Measurements from ENCODE around the gene RIMKLB. TPM values are rescaled to one million over a fixed set of nuclear protein-coding genes. Genes with fewer than 3 reads are reported as not detected.
"Not testable (repeated sequence)": the region's sequence is repeated elsewhere in the genome, so short reads cannot be mapped to it uniquely, and the experiment has no call there.

RIMKLB gene
- polyA plus RNA-seq, 3 donors = 1.0 to 6.6 (median 1.2) TPM

DNA sequence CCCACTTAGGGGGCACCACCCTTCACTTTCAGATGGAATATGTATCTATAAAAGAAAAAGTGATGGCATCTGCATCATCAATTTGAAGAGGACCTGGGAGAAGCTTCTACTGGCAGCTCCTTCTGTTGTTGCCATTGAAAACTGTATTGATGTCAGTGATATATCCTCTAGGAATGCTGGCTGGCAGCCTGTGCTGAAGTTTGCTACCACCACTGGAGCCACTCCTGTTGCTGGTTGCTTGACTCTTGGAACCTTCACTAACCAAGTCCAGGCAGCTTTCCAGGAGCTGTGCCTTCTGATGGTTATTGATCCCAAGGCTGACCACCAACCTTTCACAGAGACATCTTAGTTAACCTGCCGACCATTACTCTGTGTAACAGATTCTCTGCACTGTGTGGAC is 44.7 kb downstream of the RIMKLB start:
- Histone ChIP-seq H3K4me1 (ENCODE audit: control insufficient read depth in 1 of 2, insufficient read depth in 2 of 2, low read length in 2 of 2) (no peaks in the 10 kb centered on the region), H3K4me2 (replicated peaks; ENCODE audit: extremely low read depth, low read length, poor library complexity, severe bottlenecking) (no peak overlapping the region), H3K79me2 (ENCODE audit: insufficient read depth, low read length) (no peaks in the 10 kb centered on the region), H2AFZ (ENCODE audit: insufficient read depth, low read depth, low read length, poor library complexity, severe bottlenecking) (no peak overlapping the region), H3K27ac (ENCODE audit: low read depth in 1 of 2, low read length in 2 of 2) (no peak overlapping the region), H4K20me1 (ENCODE audit: insufficient read depth, low read length) (no peaks in the 10 kb centered on the region), H3K27me3 (ENCODE audit: control insufficient read depth in 2 of 2, insufficient read depth in 2 of 2, low read length in 2 of 2) (no peaks in the 10 kb centered on the region), H3K9ac (ENCODE audit: insufficient read depth, low read length, poor library complexity, severe bottlenecking) (no peak overlapping the region), H3K9me3 (replicated peaks in 1 of 2; ENCODE audit: control insufficient read depth in 1 of 2, insufficient read depth in 1 of 2, low read length in 2 of 2) (no peaks in the 10 kb centered on the region), H3K4me3 (replicated peaks in 1 of 3; ENCODE audit: low read depth in 2 of 3, low read length in 3 of 3) (no peak overlapping the region), H3K36me3 (replicated peaks in 1 of 2; ENCODE audit: control insufficient read depth in 1 of 2, insufficient read depth in 2 of 2, low read length in 2 of 2) (no peaks in the 10 kb centered on the region)
- Mint-ChIP-seq H3K4me3 (no peak overlapping the region), H3K27ac (peak overlapping the region in 1 of 7 donors; percentile 35), H3K27me3 (ENCODE audit: low read depth in 3 of 3) (no peaks in the 10 kb centered on the region), H3K36me3 (peaks cover 2 to 5% of the 10 kb centered on the region in 2 donors), H3K9me3 (no peaks in the 10 kb centered on the region), H3K4me1 (no peaks in the 10 kb centered on the region)
- 100% methylated on average over 1 of the region's 1 CpG for WGBS (ENCODE audit: insufficient coverage)
- intact Hi-C loops (cut with micrococcal nuclease) = no loop called here
- TF ChIP-seq CTCF (IDR thresholded peaks at IDR 0.05) = no peak
- DNase-seq = no peak

GRCh38 chr12:8743121-8743520 is 45.3 kb downstream of the RIMKLB start:
- intact Hi-C loops (cut with micrococcal nuclease); DNase-seq; H3K4me1 ChIP-seq (ENCODE audit: control insufficient read depth in 1 of 2, insufficient read depth in 2 of 2, low read length in 2 of 2); H3K4me1 Mint-ChIP-seq; H4K20me1 ChIP-seq (ENCODE audit: insufficient read depth, low read length); H3K79me2 ChIP-seq (ENCODE audit: insufficient read depth, low read length); H3K9ac ChIP-seq (ENCODE audit: insufficient read depth, low read length, poor library complexity, severe bottlenecking); H3K27ac ChIP-seq (ENCODE audit: low read depth in 1 of 2, low read length in 2 of 2); H3K9me3 ChIP-seq (replicated peaks in 1 of 2; ENCODE audit: control insufficient read depth in 1 of 2, insufficient read depth in 1 of 2, low read length in 2 of 2); H3K27ac Mint-ChIP-seq; H3K9me3 Mint-ChIP-seq; H3K27me3 ChIP-seq (ENCODE audit: control insufficient read depth in 2 of 2, insufficient read depth in 2 of 2, low read length in 2 of 2); H3K4me2 ChIP-seq (replicated peaks; ENCODE audit: extremely low read depth, low read length, poor library complexity, severe bottlenecking); H3K36me3 Mint-ChIP-seq; H3K27me3 Mint-ChIP-seq (ENCODE audit: low read depth in 3 of 3); H2AFZ ChIP-seq (ENCODE audit: insufficient read depth, low read depth, low read length, poor library complexity, severe bottlenecking); H3K4me3 ChIP-seq (replicated peaks in 1 of 3; ENCODE audit: low read depth in 2 of 3, low read length in 3 of 3); H3K4me3 Mint-ChIP-seq; H3K36me3 ChIP-seq (replicated peaks in 1 of 2; ENCODE audit: control insufficient read depth in 1 of 2, insufficient read depth in 2 of 2, low read length in 2 of 2): not testable (repeated sequence)
- WGBS (ENCODE audit: insufficient coverage) = 100% methylated on average over 1 of the region's 6 CpGs

GRCh38 chr12:8745631-8746030 is 47.8 kb downstream of the RIMKLB start:
- H3K9me3 ChIP-seq (replicated peaks in 1 of 2; ENCODE audit: control insufficient read depth in 1 of 2, insufficient read depth in 1 of 2, low read length in 2 of 2); H3K27me3 Mint-ChIP-seq (ENCODE audit: low read depth in 3 of 3); H3K4me3 ChIP-seq (replicated peaks in 1 of 3; ENCODE audit: low read depth in 2 of 3, low read length in 3 of 3); H4K20me1 ChIP-seq (ENCODE audit: insufficient read depth, low read length); H3K36me3 ChIP-seq (replicated peaks in 1 of 2; ENCODE audit: control insufficient read depth in 1 of 2, insufficient read depth in 2 of 2, low read length in 2 of 2); H3K9me3 Mint-ChIP-seq; H3K4me2 ChIP-seq (replicated peaks; ENCODE audit: extremely low read depth, low read length, poor library complexity, severe bottlenecking); intact Hi-C loops (cut with micrococcal nuclease); DNase-seq; H3K36me3 Mint-ChIP-seq; H3K4me1 Mint-ChIP-seq; H3K27ac ChIP-seq (ENCODE audit: low read depth in 1 of 2, low read length in 2 of 2); H3K79me2 ChIP-seq (ENCODE audit: insufficient read depth, low read length); H3K27ac Mint-ChIP-seq; H3K27me3 ChIP-seq (ENCODE audit: control insufficient read depth in 2 of 2, insufficient read depth in 2 of 2, low read length in 2 of 2); H3K4me1 ChIP-seq (ENCODE audit: control insufficient read depth in 1 of 2, insufficient read depth in 2 of 2, low read length in 2 of 2); H3K4me3 Mint-ChIP-seq; H2AFZ ChIP-seq (ENCODE audit: insufficient read depth, low read depth, low read length, poor library complexity, severe bottlenecking); H3K9ac ChIP-seq (ENCODE audit: insufficient read depth, low read length, poor library complexity, severe bottlenecking): not testable (repeated sequence)
- 95% methylated on average over 3 of the region's 8 CpGs for WGBS (ENCODE audit: insufficient coverage)

Data from CD14-positive monocyte (primary cell).